IPS-NIHi11 (cell line): ENCODE results near the gene TMEM223.
A peak's percentile ranks its signal among the peaks of the same experiment; 100 is the strongest.
"Not testable (repeated sequence)": the region's sequence is repeated elsewhere in the genome, so short reads cannot be mapped to it uniquely, and the experiment has no call there.

Source experiments
- DNase-seq: peaks from one replicate; pipeline ENCODE4 v3.0.0; 2012; ENCODE audit warnings: mixed read lengths, low spot score

TMEM223 gene

GRCh38 chr11:62791501-62792201 lies at the start of gene TMEM223:
TSS of gene TMEM223 (minus strand) at chr11:62792006. CDS start at chr11:62791994, 12 bp downstream.
- peak; percentile 93 for DNase-seq

GRCh38 chr11:62840721-62841360 lies 49.0 kb upstream of the TMEM223 start:
- DNase-seq, result peak; percentile 22

- peak; percentile 82 for DNase-seq
Measured at GRCh38 chr11:62839050-62839945, 47.5 kb upstream of the TMEM223 start, which contains the start of gene WDR74. TSS of gene WDR74 (minus strand) at chr11:62839590. CDS start at chr11:62839570, 20 bp downstream.

GRCh38 chr11:62835336-62835735 lies 43.5 kb upstream of the TMEM223 start:
- no peak for DNase-seq

GRCh38 chr11:62832336-62833234 lies 40.8 kb upstream of the TMEM223 start, which contains the start of gene TEX54:
TSS of gene TEX54 (minus strand) at chr11:62832841.
- DNase-seq, result peak; percentile 15

DNA sequence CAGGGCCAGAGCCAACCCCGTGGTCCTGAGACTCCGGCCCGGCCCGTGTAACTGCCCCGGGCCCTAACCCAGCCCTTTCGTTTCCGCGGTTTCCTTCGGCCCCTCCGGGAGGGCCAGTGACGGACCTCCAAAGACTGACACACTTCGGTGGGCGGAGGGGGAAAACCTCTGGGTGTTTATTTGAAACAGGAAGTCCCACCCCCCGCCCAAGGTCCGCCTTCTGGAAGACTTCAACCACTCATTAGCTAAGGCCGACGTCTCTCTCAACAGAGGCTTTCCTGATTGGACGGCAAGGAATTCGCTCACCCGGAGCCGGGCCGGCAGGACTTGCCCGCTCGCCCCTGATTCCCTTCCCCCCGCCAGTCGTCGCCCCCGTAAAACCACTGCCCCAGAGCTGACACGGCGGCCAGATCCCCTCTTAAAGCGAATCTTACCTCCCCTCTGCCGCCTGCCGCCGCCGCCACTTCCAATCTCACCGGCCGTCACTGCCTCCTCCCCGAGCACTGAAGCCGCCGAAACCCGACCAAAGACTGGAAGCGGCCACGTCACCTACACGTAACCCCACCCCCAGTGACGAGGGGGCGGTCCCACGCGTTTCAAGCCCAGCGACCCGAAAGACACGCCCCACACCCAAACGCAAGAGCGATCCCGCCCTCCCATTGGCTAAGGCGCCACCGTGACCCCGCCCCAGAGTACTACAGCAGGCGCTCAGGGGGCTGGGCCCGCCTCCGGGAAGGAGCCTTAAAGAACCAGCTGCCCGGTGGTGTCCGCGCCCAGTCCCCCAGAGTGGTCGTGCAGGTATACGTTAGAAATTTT lies 39.9 kb upstream of the TMEM223 start, which contains the start of gene STX5:
Gene STX5, minus strand, starts transcription at position 532 of the 816 bp plus-strand sequence. CDS start 808 bp downstream, outside the sequence.
- DNase-seq, result peak; percentile 96

DNA sequence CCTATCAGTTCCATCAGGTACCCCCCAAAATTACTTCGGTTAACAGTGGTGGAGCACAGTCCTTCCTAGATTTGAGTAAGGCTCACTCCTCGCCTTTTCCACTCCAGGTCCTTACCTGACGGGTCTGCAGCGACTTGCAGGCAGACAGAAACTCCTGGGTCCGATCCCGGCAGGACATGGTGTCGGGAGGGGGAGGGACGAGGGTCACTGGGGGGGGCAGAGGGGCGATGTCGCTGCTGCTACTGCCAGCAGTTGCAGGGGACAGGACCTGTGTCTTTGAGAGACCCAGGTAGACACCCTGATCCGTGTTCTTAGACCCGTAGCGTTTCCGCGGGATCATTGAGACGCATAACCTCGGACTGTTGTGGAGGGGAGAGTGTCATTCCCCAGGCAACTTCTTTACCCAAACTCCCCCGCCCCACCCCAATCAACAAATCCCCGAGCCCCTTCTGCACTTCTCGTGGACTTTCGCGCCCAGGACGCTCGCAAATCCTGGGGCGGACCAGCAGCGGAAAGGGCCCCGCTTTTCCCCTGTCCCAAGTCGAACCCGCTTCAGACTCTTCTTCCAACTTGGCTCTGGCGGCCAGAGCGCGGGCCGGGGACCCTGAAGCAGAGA lies 39.2 kb upstream of the TMEM223 start:
- DNase-seq, result peak; percentile 65

DNA sequence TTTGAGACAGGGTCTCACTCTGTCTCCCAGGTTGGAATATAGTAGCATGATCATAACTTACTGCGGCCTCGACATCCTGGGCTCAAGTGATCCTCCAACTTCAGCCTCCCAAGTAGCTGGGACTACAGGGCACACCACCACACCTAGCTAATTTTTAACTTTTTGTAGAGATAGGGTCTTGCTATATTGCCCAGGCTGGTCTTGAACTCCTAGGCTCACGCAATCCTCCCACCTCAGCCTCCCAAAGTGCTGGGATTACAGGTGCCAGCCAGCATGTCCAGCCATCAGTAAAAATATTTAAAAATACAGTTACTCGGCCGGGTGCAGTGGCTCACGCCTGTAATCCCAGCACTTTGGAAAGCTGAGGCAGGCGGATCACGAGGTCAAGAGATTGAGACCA lies 36.3 kb upstream of the TMEM223 start:
- DNase-seq, result not testable (repeated sequence)

- no peak for DNase-seq
Measured at GRCh38 chr11:62823677-62824076, 31.9 kb upstream of the TMEM223 start.

GRCh38 chr11:62817129-62817528 lies 25.3 kb upstream of the TMEM223 start:
- no peak for DNase-seq

DNA sequence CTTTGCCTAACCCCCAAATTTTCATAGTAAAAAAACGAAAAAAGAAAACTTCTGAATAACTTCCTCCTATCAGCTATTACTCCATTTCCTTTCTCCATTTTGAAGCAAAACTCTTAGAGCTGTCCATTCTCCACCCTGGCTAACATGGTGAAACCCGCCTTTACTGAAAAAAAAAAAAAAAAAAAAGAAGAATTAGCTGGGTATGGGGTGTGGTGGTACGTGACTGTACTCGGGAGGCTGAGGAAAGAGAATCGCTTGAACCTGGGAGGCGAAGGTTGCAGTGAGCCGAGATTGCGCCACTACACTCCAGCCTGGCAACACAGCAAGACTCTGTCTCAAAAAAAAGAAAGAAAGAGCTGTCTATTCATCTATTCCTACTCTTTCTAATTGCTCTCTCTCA lies 24.8 kb upstream of the TMEM223 start:
- DNase-seq, result no peak

- DNase-seq, result no peak
Measured at GRCh38 chr11:62811659-62812058, 19.9 kb upstream of the TMEM223 start.

- no peak for DNase-seq
Measured at GRCh38 chr11:62810748-62811147, 18.9 kb upstream of the TMEM223 start.

DNA sequence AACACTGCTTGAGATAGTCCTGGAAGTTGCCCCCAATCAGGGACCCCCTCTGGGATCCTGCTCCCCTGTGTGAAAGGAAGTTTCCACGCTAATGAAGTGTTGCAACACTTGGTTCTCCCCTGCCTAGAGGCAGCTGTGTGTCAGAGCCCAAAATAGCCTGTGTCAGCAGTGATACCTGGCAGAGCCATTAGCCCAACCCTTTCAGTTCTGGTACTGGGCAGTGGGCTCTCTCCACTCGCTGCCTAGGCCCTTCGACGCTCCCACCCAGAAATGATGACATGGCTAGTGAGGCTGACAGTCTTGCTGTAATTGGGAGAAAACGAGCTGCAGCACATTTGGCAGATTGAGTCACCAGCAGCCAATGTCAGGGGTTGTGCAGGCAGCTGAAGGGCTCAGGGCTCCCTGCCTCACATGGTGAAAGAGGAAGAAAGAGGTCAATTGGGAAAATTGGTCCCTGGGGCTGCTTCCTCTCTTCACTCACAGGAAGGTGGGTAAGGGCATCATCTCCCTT lies 14.9 kb upstream of the TMEM223 start:
- DNase-seq, result no peak

GRCh38 chr11:62805961-62806441 lies 14.2 kb upstream of the TMEM223 start:
- no peak for DNase-seq

GRCh38 chr11:62805076-62805892 lies 13.5 kb upstream of the TMEM223 start, which contains the start of gene NXF1:
TSS of gene NXF1 (minus strand) at chr11:62805440. CDS start at chr11:62805356, 84 bp downstream.
- peak; percentile 98 for DNase-seq

- no peak for DNase-seq
Measured at GRCh38 chr11:62804310-62805075, 12.7 kb upstream of the TMEM223 start.

DNA sequence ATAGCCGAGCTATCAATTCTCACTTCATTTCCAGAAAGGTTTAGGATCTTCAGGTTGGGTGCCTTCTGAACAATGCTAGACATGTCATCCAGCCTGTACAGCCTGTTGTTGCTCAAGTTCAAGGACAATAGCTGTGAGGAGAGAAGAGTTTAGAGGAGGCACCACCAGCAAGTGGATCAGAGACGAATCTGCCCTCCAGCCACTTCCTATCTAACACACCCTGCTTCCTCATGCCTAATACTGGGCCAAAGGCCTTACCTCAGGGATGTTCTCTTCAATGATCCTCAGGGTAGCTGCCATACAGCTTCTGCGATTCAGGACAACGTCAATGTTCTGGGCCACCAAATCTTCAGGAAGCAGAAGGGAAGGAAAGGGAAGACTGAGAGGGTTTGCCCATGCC lies 9.3 kb upstream of the TMEM223 start:
- DNase-seq, result no peak
